LNCaP clone FGC (cell line): Measurements from ENCODE around the gene DROSHA.

ENCODE experiments used
- DNase-seq: peaks from one replicate; pipeline ENCODE4 v3.0.0-alpha.2; 2011; ENCODE audit warnings: low read depth
- H3K4me3 ChIP-seq: 2 replicates; pipeline ENCODE4 v1.5.1; 2011; ENCODE audit warnings: mild to moderate bottlenecking, low read depth, low read length, control low read depth
- CTCF ChIP-seq: IDR thresholded peaks from 2 replicates; pipeline ENCODE4 v1.5.1; 2012; ENCODE audit warnings: mild to moderate bottlenecking; ENCODE audit not compliant: control insufficient read depth, insufficient read depth; ENCODE audit errors: extremely low read depth

The DROSHA gene

GRCh38 chr5:31500256-31500655 is 31.6 kb downstream of the DROSHA start:
- TF ChIP-seq CTCF = no peak
- no peak for DNase-seq
- no peak overlapping the region for H3K4me3 ChIP-seq

- DNase-seq = no peak
- no peak overlapping the region for H3K4me3 ChIP-seq
- no peak for TF ChIP-seq CTCF
Measured at GRCh38 chr5:31496891-31497290, 35.0 kb downstream of the DROSHA start.

- no peak for DNase-seq
- TF ChIP-seq CTCF = no peak
- H3K4me3 ChIP-seq = no peak overlapping the region
Measured at GRCh38 chr5:31496301-31496700, 35.6 kb downstream of the DROSHA start.

GRCh38 chr5:31495336-31495735 is 36.6 kb downstream of the DROSHA start:
- DNase-seq = peak; percentile 61
- no peak overlapping the region for H3K4me3 ChIP-seq
- TF ChIP-seq CTCF = no peak

GRCh38 chr5:31492869-31493268 is 39.0 kb downstream of the DROSHA start:
- no peak for TF ChIP-seq CTCF
- no peak overlapping the region for H3K4me3 ChIP-seq
- no peak for DNase-seq

- H3K4me3 ChIP-seq = no peak overlapping the region
- no peak for TF ChIP-seq CTCF
- no peak for DNase-seq
Measured at GRCh38 chr5:31487506-31487905, 44.4 kb downstream of the DROSHA start.

- no peak overlapping the region for H3K4me3 ChIP-seq
- DNase-seq = no peak
- TF ChIP-seq CTCF = no peak
Measured at GRCh38 chr5:31486441-31486840, 45.5 kb downstream of the DROSHA start.
